ENCODE data around the gene EIF2B5. TPM values are rescaled to one million over a fixed set of nuclear protein-coding genes. Genes with fewer than 3 reads are reported as not detected.

Gene EIF2B5
- 36.0 and 41.0 TPM in 2 replicates for total RNA-seq

GRCh38 chr3:184135149-184135910 lies at the start of gene EIF2B5:
Gene EIF2B5, plus strand, starts transcription at chr3:184135358. Its CDS starts 28 bp downstream, at chr3:184135386.

GRCh38 chr3:184096811-184097383 lies 38.3 kb upstream of the EIF2B5 start, which contains the start of gene HTR3E:
Gene HTR3E, plus strand, starts transcription at chr3:184097064. Its CDS starts 466 bp downstream, at chr3:184097530.

GRCh38 chr3:184154885-184155643 lies 19.9 kb downstream of the EIF2B5 start, which contains the start of gene DVL3:
Gene DVL3, plus strand, starts transcription at chr3:184155377. Its CDS starts 259 bp downstream, at chr3:184155636.

GRCh38 chr3:184174646-184175492 lies 39.7 kb downstream of the EIF2B5 start, which contains the start of gene AP2M1:
Gene AP2M1, plus strand, starts transcription at chr3:184174855. Its CDS starts 2,139 bp downstream, at chr3:184176994.

GRCh38 chr3:184186184-184186901 lies 51.2 kb downstream of the EIF2B5 start, which contains the start of gene ABCF3:
Gene ABCF3, plus strand, starts transcription at chr3:184186199. Its CDS starts 9 bp downstream, at chr3:184186208.

Other genes with a start within 250 kb of the EIF2B5 start
- gene ABCC5, start 117.5 kb upstream of the EIF2B5 start, total RNA-seq, result 12.3 and 14.2 TPM in 2 replicates
- not detected in 2 replicates for gene HTR3D, start 103.6 kb upstream of the EIF2B5 start, total RNA-seq
- not detected in 2 replicates for gene HTR3C, start 82.3 kb upstream of the EIF2B5 start, total RNA-seq
- not detected in 2 replicates for gene HTR3E, start 38.3 kb upstream of the EIF2B5 start, total RNA-seq
- gene DVL3, start 20.0 kb downstream of the EIF2B5 start, total RNA-seq, result 26.3 and 31.3 TPM in 2 replicates
- gene AP2M1, start 39.5 kb downstream of the EIF2B5 start, total RNA-seq, result 577 and 754 TPM in 2 replicates
- gene ABCF3, start 50.8 kb downstream of the EIF2B5 start, total RNA-seq, result 40.7 and 55.6 TPM in 2 replicates
- gene VWA5B2, start 94.2 kb downstream of the EIF2B5 start, total RNA-seq, result 0.06 TPM in 1 of 2 replicates, not detected in the other
- 19.5 and 29.3 TPM in 2 replicates for gene ALG3, start 113.6 kb downstream of the EIF2B5 start, total RNA-seq
- 2.2 and 3.2 TPM in 2 replicates for gene EEF1AKMT4, start 114.3 kb downstream of the EIF2B5 start, total RNA-seq
- gene CAMK2N2, start 126.2 kb downstream of the EIF2B5 start, total RNA-seq, result 0.50 and 0.66 TPM in 2 replicates
- gene ECE2, start 140.7 kb downstream of the EIF2B5 start, total RNA-seq, result not detected in 2 replicates
- gene PSMD2, start 163.9 kb downstream of the EIF2B5 start, total RNA-seq, result 404 and 624 TPM in 2 replicates
- 374 and 376 TPM in 2 replicates for gene EIF4G1, start 179.2 kb downstream of the EIF2B5 start, total RNA-seq
- 32.1 and 33.5 TPM in 2 replicates for gene FAM131A, start 202.2 kb downstream of the EIF2B5 start, total RNA-seq
- 2.9 and 3.4 TPM in 2 replicates for gene CLCN2, start 226.2 kb downstream of the EIF2B5 start, total RNA-seq
- 64.4 and 73.7 TPM in 2 replicates for gene POLR2H, start 226.4 kb downstream of the EIF2B5 start, total RNA-seq
- 0.13 TPM in 1 of 2 replicates, not detected in the other for gene THPO, start 242.8 kb downstream of the EIF2B5 start, total RNA-seq
- 1.7 and 2.4 TPM in 2 replicates for gene CHRD, start 244.7 kb downstream of the EIF2B5 start, total RNA-seq